ENCODE data around the gene TBX1. TPM values are rescaled to one million over a fixed set of nuclear protein-coding genes. Genes with fewer than 3 reads are reported as not detected.
"Not testable (repeated sequence)": the region's sequence is repeated elsewhere in the genome, so short reads cannot be mapped to it uniquely, and the experiment has no call there.

Gene TBX1
- total and polyA plus RNA-seq, 8 donors, result 4.4 to 12.2 (median 10.1) TPM

GRCh38 chr22:19775496-19776325 lies 15.1 kb downstream of the TBX1 start:
- Histone ChIP-seq H3K4me1 (no peaks in the 10 kb centered on the region), H3K27me3 (peaks cover 0 to 81% of the 10 kb centered on the region in 2 donors), H3K36me3 (no peaks in the 10 kb centered on the region), H3K9me3 (no peaks in the 10 kb centered on the region), H3K4me3 (no peak overlapping the region), H3K27ac (no peak overlapping the region)
- DNase-seq (peak in 1 of 4 donors; percentile 47), ATAC-seq (no peak)
- TF ChIP-seq CTCF (IDR thresholded peaks at IDR 0.05), result no peak
- intact Hi-C loops (cut with DNase I), result no loop called here

GRCh38 chr22:19776433-19777031 lies 16.0 kb downstream of the TBX1 start:
- Histone ChIP-seq H3K4me3 (no peak overlapping the region), H3K27me3 (peaks cover 0 to 79% of the 10 kb centered on the region in 2 donors), H3K4me1 (no peaks in the 10 kb centered on the region), H3K9me3 (no peaks in the 10 kb centered on the region), H3K36me3 (no peaks in the 10 kb centered on the region), H3K27ac (no peak overlapping the region)
- DNase-seq (peak in 1 of 4 donors; percentile 57), ATAC-seq (peak; percentile 45)
- intact Hi-C loops (cut with DNase I), result no loop called here
- TF ChIP-seq CTCF (IDR thresholded peaks at IDR 0.05), result no peak

GRCh38 chr22:19777192-19777591 lies 16.6 kb downstream of the TBX1 start:
- ATAC-seq, DNase-seq: not testable (repeated sequence)

GRCh38 chr22:19779011-19779421 lies 18.4 kb downstream of the TBX1 start:
- DNase-seq (peak in 1 of 4 donors; percentile 44), ATAC-seq (no peak)
- Histone ChIP-seq H3K4me3 (no peak overlapping the region), H3K4me1 (no peaks in the 10 kb centered on the region), H3K36me3 (no peaks in the 10 kb centered on the region), H3K9me3 (no peaks in the 10 kb centered on the region), H3K27me3 (peaks cover 0 to 75% of the 10 kb centered on the region in 2 donors), H3K27ac (no peak overlapping the region)
- TF ChIP-seq CTCF (IDR thresholded peaks at IDR 0.05), result no peak
- intact Hi-C loops (cut with DNase I), result no loop called here

More at GRCh38 chr22:19777192-19777591, 16.6 kb downstream of the TBX1 start:
- H3K4me3 ChIP-seq; intact Hi-C loops (cut with DNase I); H3K27ac ChIP-seq; H3K9me3 ChIP-seq; H3K36me3 ChIP-seq; H3K4me1 ChIP-seq: not testable (repeated sequence)
- peaks cover 0 to 76% of the 10 kb centered on the region in 2 donors for H3K27me3 ChIP-seq

GRCh38 chr22:19779685-19780268 lies 19.2 kb downstream of the TBX1 start:
- H3K27ac ChIP-seq, result no peak overlapping the region
- no peaks in the 10 kb centered on the region for H3K9me3 ChIP-seq
- intact Hi-C loops (cut with DNase I), result no loop called here
- DNase-seq (peak in 1 of 4 donors; percentile 40), ATAC-seq (no peak)
- TF ChIP-seq CTCF (IDR thresholded peaks at IDR 0.05), result no peak
- no peaks in the 10 kb centered on the region for H3K4me1 ChIP-seq
- no peak overlapping the region for H3K4me3 ChIP-seq
- no peaks in the 10 kb centered on the region for H3K36me3 ChIP-seq
- peaks cover 0 to 74% of the 10 kb centered on the region in 2 donors for H3K27me3 ChIP-seq

All from left lung (tissue), 10 donors.